GM21576 (cell line): ENCODE measurements around the gene ZC2HC1C.
A peak's percentile ranks its signal among the peaks of the same experiment; 100 is the strongest.

ENCODE experiments used
- ATAC-seq: cut with Tn5 transposase; IDR thresholded peaks from one replicate; pipeline ENCODE4 v1.9.1; 2021; ENCODE audit warnings: mild to moderate bottlenecking, moderate library complexity; ENCODE audit not compliant: unreplicated experiment

The ZC2HC1C gene, protein sequence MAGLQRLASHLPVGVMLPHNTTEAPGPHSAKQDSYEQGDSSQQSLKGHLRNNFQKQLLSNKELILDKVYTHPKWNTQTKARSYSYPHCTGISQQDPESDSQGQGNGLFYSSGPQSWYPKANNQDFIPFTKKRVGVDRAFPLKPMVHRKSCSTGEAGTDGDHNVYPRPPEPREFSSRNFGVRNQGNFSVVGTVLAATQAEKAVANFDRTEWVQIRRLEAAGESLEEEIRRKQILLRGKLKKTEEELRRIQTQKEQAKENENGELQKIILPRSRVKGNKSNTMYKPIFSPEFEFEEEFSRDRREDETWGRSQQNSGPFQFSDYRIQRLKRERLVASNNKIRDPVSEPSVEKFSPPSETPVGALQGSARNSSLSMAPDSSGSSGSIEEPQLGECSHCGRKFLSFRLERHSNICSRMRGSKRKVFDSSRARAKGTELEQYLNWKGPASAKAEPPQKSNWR

GRCh38 chr14:75069121-75069810 lies at the start of gene ZC2HC1C:
ZC2HC1C (plus strand) TSS chr14:75069641; CDS start chr14:75070574, 933 bp downstream.
- ATAC-seq, result peak; percentile 53

DNA sequence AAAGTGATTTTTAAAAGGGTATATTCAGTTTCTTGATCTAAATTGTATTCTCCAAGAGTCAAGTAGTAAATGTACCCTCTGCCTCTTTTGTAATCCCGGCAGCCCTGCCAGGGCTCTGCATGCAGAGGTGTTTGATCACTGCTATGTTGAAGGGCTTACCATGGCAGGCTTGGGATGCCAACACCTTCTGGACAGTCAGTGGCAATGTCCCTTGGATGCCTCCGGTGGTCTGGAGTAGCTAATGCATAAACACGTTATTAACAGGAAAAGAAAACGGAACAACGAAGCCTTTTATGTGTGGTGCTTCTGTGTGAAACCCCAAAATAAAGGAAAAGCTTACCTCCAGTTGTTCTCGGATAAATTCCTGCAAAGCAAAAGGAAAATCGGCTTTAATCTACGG lies 46.8 kb upstream of the ZC2HC1C start:
- no peak for ATAC-seq

DNA sequence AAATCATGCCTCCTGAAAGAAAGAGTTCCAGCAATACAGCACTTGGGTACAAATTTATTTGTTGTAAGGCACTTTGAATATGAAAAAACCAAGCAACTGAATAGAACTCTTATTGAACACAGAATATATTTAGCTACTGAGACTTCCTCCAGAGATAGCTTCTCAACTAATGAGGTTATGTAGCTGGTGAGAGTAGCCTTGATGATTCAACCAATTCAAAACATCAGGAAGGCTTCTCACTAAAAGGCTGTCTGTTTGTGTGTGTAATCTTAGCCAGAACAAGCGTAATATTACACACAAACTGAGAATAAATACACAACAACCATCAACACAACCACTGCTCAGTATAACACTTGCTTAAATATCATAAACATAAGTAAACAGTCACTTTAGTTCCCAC lies 46.3 kb upstream of the ZC2HC1C start:
- ATAC-seq, result no peak

GRCh38 chr14:75025082-75025481 lies 44.4 kb upstream of the ZC2HC1C start:
- ATAC-seq, result no peak

GRCh38 chr14:75025876-75026275 lies 43.6 kb upstream of the ZC2HC1C start:
- no peak for ATAC-seq

DNA sequence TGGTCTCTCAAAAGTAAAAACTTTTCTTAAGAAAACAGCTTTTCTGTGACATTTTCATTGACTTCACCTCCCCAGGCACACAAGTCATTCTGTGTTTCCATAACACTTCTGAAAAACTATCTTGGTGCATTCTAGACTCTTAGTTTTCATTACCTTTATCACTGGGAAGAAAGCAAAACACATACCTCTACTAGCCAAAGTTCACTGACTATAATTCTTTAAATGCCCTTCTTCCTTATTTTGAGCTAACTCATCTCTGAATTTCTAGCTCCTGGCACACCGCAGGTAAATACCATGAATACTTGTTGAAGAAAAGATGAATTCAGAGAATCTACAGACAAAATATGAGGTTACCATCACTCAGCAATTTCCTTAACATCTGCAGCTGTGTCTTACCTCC lies 39.3 kb upstream of the ZC2HC1C start:
- ATAC-seq, result no peak

DNA sequence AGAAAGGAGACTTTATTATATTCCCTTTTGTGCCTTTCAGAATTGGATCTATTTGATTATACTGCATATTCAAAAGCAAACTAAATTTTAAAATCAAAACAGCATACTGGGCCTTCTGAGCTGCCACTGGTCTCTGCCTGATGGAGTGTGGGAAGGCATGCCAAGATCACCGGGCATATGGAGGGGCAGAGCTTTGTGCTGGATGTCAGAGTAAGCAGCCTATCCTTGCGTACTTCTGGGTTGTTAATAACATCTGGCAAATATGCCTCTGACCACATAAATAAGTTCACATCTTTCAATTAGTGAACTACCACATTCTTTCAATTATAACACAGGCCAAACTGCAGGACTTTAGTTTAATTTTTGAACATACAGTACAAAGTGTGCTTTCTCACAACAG lies 36.5 kb upstream of the ZC2HC1C start:
- ATAC-seq, result no peak

DNA sequence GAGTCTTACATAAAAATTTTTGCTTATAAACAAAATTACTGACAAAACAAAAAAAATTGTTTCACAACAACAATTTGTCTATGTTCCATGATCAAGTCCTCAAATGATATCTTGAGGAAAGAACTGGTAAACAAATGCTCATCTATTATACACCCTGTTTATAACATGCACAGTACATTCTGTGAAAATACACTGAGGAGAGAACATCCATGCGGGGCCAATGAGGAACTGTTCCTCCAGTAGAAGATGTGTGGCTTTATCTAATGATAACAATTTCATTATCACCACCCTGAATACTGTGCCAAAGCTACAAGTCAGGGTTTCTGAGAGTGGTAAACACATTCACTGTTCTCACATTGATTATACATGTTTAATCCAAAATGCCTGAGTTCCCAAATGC lies 28.9 kb upstream of the ZC2HC1C start:
- ATAC-seq, result no peak

DNA sequence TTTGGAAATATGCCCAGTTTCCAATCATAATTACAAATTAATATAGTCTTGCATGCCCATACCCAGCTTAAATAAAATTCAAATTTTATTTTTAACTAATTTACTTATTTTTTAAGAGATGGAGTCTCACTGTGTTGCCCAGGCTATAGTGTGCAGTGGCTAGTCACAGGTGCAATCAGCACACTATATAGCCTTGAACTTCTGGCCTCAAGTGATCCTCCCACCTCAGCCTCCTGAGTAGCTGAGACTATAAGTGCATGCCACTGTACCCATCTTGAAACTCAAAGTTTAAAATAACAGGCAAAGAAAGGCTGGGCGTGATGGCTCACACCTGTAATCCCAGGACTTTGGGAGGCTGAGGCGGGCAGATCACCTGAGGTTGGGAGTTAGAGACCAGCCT lies 28.5 kb upstream of the ZC2HC1C start:
- no peak for ATAC-seq

GRCh38 chr14:75041613-75042012 lies 27.8 kb upstream of the ZC2HC1C start:
- ATAC-seq, result no peak

DNA sequence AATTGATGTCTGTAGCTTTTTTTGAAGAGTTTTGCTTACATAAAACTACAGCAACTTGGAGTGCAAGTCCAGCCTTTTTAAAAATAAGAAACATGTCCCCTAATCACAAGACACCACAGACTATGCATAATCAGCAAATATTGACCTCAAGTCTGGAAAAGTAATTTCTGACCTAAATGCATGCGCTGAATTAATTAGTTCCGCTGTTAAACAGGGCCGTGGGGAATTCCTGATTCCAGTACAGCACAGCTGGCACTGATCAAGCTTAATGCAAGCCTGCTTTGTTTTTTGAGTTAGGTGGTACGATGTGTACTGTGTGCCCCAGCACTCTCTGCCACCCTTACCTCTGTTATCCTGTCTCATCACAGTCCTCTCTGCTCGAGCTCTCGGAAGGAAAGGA lies 27.4 kb upstream of the ZC2HC1C start:
- ATAC-seq, result no peak

DNA sequence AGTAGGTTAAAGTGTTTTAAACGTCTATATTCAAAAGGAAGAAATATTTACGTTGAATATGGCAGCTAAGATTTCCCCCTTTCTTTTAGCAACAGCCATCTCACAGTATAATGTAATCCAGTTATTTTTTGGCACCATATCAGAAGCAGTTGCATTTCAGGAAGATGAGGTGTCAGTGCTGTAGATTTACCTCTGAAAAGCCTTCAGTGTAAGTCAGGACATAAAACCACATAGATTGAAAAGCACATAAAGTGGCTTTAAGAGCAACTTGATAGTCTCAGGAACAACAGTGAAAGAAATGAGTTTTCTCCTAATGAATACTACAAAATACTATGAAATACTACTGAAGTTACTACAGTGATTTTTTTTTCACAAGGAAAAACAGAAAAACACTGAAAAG lies 25.1 kb upstream of the ZC2HC1C start:
- ATAC-seq, result no peak

GRCh38 chr14:75044752-75045151 lies 24.7 kb upstream of the ZC2HC1C start:
- ATAC-seq, result no peak

DNA sequence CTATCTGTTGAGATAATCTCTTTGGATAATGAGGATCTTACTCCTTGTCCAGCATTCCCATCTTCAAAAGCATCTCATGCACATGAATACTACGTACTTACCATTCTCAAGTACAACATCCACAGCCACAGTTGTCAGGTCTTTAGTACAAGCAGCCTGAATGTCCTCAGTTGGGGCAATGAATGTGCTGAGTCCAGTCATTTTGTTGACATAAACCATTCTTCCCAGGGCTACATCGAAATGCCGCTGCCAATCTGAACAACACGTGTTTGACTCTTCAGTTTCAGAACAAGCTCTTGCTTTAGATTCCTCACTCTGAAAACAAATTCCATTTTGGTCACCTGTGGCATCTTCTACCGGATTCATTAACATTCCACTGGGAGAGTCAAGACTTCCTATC lies 23.2 kb upstream of the ZC2HC1C start:
- ATAC-seq, result no peak

DNA sequence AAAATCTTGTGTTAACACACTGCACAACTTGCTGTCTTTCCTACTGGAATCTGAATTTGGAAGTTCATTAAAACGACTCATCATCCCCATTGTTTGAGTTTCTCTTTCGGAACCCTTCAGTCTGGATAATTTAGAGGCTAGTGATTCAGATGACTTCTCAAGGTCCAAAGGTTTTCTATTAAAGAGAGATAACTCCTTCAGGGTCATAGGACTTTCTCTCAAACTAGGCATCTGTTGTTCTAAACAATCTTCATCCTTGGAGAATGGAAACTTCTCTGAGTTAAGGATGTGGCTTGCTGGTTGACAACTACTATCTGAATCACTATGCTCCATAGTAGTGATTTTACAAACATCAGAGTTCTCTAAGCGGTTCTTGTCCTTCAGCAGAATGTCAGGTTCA lies 22.5 kb upstream of the ZC2HC1C start:
- no peak for ATAC-seq

DNA sequence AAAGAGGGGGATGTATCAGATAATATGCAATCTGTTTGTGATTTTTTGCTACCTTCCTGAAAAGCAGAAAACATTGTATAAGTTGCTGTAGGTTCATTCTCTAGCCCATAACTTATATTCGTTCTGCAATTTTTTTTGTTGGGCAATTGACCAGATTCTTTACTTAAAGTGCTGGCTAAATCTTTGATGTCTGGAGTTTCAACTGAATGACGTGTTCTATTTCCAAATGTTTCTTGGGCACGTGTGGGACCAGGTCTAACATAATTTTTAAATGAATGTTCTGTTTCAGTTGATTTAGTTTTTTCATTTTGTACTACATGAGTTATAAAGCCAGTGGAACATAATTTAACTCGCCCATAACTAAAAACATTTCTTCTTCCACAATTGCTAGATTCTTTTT lies 21.9 kb upstream of the ZC2HC1C start:
- no peak for ATAC-seq

GRCh38 chr14:75048101-75048500 lies 21.3 kb upstream of the ZC2HC1C start:
- no peak for ATAC-seq

GRCh38 chr14:75049136-75049535 lies 20.3 kb upstream of the ZC2HC1C start:
- ATAC-seq, result no peak

DNA sequence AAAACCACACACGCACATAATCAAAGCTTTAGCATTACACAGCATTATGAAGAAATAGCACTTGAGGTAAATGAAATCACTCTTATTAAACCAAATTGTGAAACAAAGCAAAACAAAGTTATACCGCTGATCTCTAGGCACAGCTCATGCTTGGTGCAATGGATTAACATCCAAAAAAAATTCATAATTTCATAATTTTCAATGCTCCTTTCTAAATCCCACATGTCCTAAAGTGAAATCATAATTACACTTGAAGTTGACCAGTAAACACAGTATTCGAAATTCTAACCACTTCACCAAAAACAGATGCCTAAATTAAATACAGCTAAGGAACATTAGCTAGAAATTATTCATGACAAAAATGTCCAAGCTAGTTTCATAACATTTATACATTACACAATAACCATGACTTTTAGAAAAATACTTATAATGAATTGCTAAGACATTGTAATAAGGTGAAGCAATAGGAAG lies 19.7 kb upstream of the ZC2HC1C start:
- ATAC-seq, result no peak

DNA sequence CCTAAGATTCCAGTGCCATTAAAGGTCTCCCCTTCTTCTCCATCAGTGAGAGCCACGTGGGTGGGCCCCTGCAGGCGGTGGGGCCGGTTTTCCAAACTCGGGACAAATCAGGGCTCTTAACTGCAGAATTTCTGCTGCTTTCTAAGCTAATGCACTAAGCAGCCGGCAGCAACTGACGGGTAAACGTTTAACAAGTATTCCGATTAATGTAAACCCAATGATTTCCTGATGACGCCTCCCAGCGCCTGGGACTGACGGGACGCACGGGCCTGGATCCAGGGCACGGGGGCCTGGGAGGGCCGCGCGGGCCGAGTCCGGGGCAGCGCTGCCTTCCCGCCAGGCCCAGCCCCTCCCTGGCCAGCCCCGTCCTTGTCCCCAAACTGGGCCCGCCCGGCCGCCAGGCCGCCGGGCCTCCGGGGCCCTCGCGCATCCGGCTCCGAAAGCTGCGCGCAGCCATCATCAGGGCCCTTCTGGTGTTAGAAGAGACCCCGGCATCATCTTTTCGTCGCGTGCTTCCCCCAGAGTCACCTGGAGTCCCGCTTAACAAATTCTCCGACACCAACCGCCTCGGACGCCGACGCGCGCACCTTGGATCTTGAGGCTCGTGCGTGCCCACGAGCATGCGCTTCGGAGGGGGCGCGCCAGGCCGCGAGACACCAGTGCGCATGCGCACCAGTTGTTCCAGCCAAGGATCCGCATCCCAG lies 18.4 kb upstream of the ZC2HC1C start, which contains the start of gene MLH3:
MLH3 (minus strand) TSS at position 616 of the 704 bp plus-strand sequence. CDS start 1,812 bp downstream, outside the sequence.
- ATAC-seq, result no peak

DNA sequence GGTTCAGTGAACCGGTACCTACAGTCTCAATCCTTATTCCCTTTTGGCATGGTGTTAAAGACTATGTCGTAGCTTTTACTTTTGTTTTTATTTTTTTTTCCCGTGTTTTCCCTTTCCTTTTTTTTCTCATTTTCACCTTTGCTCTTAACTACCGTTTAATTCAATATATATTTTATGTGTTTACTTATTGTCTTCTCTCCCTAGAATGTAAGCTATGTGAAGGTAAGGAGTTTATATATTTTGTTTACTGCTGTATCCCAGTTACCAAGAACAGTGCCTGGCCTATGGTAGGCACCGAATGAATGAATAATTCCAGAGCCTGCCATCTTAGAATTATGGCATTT lies 17.9 kb upstream of the ZC2HC1C start:
- no peak for ATAC-seq
